HG02870 (cell line): ENCODE results near the gene ANKRD39.
A peak's percentile ranks its signal among the peaks of the same experiment; 100 is the strongest.

ENCODE experiments used
- ATAC-seq: cut with Tn5 transposase; IDR thresholded peaks from one replicate; pipeline ENCODE4 v1.9.1; 2021; ENCODE audit warnings: mild to moderate bottlenecking, moderate library complexity; ENCODE audit not compliant: unreplicated experiment

ANKRD39 gene

DNA sequence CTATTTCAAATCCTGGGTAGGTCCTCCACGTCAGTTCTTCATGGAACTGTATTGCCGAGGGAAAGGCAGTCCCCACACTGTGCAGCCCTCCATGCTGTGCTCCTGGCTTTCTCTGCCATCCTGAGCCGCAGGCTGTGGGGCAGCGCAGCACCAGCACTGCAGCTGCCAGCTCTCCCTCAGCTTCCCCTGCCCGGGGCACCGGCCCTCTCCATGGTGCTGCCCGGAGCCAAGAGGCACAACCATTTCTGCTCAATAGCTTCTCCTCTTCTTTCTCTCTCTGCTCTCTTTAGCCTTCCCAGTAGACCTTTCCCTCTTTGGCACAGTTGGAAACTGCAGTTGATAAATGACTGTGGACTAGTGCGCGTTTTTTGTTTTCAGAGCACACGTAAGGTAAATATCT, 26.1 kb downstream of the ANKRD39 start:
- no peak for ATAC-seq

GRCh38 chr2:96830044-96830562, 27.7 kb downstream of the ANKRD39 start:
- no peak for ATAC-seq

DNA sequence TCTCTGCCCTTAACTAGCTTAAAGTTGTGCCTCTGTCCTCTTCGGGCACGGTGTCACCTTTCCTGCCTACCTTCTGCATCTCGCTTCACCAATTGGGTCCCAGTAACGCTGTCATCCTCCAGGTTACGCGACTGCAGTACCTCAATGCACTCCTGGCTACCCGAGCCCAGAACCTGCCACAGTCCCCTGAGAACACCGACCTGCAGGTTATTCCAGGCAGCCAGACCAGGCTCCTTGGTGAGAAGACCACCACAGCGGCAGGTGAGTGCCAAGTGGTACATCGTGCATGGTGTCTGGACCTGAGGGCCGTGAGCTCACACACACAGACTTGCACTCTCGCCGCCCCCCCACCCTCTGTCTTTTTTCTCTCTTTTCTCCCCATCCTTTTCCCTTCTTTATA, 28.9 kb downstream of the ANKRD39 start:
- ATAC-seq = no peak

DNA sequence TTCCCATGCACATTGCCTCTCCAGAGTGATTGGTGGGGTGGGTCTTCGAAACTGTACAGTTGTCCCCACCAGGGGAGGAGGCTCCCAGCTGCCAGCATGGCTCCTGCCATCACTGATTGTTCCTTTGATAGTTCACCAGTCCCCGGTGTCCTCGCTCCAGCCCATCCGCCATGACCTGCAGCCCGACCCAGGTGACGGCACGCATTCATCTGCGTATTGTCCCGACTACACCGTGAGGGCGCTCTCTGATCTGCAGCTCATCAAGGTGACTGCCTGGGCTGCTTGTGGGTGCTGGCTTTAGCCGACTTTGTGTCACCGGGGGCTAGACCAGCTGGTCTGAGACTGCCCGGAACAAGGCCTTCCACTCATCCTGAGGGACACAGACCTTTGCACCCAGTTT, 29.4 kb downstream of the ANKRD39 start:
- ATAC-seq = no peak

DNA sequence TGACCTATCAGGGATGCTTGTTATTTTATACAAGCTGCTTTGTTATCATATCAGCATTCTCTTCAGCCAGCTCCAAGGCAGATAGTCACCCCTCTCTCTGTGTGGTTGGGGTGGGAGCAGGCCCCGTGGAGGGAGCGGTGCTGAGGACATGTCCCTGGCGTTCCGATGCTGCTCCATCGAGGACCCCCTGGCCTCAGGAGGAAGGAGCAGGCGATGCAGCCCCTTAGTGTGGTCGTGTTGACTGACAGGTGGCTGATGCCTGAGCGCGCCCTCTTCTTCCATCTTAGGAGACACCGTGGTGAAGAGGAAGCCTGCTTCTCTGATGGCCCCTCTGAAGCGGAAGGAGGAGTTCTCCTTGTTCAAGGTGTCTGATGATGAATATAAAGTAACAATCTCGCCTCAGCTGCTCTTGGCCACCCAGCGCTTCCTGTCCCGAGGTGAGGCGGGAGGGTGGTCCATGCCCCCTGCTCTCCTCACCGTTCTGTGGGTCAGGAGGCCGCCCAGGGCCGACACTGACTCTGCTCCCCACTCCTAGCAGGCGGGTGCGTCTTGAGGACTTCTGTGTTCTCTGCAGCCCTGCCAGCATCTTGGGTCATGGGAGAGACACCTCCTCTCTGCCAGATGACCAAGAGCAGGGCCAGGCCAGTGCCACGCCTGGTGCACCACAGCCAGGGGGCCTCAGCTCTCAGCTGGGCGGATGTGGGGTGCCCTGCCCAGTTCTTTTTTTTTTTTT, 31.1 kb downstream of the ANKRD39 start:
- no peak for ATAC-seq

- no peak for ATAC-seq
These were observed 32.8 kb downstream of the ANKRD39 start for GRCh38 chr2:96825057-96825456.

DNA sequence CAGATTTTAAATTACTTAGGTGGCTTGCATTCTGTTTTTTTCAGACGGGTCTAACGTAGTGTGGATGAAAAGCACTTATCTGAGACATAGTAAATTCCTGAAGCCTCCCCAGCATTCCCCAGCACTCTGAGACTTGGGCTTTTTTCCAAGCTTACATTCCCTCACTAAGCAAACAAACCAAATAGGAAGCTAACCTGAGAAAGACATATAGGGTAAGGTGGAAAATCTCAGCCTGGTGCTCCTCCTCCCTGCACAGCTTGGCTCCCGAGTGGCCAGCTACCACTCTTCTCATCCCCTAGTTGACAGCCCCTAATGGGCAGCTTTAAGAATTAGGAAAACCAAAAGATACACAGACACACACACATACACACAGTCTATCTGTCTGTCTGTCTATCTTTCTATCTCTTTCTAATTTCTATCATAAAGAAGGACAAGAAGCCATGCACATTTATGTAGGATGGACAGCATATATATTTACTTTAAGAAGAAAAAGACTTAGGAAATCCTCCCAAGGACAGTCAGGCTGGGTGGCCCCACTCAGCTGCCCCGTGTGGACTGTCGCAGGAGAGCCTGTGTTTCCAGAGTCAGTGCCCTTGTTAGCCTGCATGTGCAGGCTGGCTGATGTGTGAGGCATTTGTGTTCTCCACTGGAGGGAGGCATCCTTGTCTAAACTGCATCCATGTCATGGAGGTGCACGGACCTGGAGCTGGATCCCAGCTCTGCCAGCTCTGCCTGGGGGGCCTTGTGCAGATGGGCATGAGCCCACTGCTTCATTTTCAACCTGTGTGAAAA, 33.5 kb downstream of the ANKRD39 start:
- ATAC-seq = no peak

GRCh38 chr2:96823198-96823597, 34.6 kb downstream of the ANKRD39 start:
- no peak for ATAC-seq

DNA sequence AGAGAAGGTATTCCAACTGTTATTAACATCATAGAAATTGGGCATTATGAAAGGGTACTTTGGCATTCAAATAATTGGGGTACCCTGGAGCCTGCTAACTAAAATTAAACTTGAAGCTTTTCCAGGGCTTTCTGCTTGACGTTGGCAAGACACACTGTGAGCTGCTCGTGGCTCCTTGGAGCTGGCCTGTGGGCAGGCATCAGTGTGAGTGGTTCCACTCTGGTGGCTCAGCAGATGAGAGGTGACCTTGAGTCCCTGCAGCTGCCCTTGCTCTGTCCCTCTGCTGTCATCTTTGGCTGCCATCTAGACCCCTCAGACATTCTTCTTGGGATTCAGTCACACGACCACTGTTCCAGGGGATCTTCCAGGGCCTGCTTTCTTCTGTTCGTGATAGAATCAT, 35.0 kb downstream of the ANKRD39 start:
- no peak for ATAC-seq

DNA sequence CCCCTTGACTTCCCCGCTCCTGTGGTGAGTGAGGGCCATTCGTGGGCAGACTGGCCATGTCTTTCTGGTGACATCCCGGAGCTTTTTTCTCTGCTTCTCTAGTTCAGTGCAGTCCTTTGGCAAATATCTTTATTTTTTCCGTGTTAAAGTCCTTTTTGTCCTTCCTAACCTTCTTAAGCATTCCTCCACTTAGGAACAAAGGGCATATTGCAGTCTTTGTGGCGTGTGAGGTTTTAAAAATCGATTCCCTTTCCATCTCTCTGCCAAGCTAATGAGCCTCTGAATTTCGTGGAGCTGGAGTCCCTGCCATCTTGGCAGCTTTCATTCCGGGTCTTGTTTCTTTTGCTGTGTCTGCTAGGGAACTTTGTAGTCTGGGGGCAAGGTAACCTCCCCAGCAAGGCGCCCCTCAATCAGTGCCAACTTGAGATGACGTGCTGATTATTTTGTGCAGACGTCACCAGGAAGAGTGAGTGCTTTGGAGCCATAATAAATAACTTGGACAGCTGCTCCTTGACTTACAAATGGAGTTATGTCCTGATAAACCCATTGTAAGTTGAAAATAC, 36.6 kb downstream of the ANKRD39 start:
- ATAC-seq = no peak

GRCh38 chr2:96819876-96820511, 37.8 kb downstream of the ANKRD39 start:
- ATAC-seq = no peak

DNA sequence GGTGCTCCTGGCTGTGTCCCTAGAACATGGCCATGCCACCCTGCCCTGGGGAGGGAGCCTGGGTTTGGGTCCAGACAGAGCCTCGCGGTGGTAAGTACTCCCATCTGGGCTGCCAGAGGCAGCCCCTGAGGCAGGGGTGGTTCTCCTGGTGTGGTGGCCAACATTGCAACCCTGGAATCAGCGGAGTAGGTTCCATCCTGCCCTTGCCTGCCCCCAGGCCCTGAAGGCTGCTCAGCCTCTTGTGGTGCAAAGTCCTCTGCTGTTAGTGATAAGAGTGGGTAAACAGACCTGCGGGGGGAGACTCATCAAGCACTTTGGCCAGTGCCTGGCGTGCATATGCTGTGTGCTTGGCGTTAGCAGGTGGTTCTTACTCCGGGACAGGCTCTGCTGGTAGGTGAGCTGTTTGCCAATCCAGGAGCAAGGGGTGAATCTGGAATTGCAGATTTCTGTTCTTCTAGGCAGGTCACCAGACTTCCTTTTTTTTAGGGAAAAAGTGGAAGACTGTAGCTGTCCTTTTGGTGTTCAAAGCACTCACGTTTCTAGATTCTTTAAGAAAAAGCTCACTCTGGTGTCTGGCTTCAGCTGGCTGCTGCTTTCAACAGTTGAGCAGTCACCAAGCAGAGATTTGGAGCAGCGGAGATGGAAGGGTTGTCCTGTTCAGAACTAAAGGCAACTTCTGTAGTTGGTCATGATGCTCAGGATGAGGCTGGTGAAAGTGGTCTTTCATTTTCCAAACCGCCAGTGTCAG, 38.5 kb downstream of the ANKRD39 start:
- no peak for ATAC-seq

GRCh38 chr2:96817882-96818281, 39.9 kb downstream of the ANKRD39 start:
- no peak for ATAC-seq

- no peak for ATAC-seq
These were observed 40.7 kb downstream of the ANKRD39 start for GRCh38 chr2:96816836-96817702.

GRCh38 chr2:96816127-96816835, 41.5 kb downstream of the ANKRD39 start, which contains the start of gene CNNM3:
Gene CNNM3, plus strand, starts transcription at chr2:96816268. Its CDS starts 10 bp downstream, at chr2:96816278.
- peak; percentile 85 for ATAC-seq

GRCh38 chr2:96815326-96816126, 42.3 kb downstream of the ANKRD39 start:
- ATAC-seq = no peak

- ATAC-seq = no peak
These were observed 44.2 kb downstream of the ANKRD39 start for GRCh38 chr2:96813656-96814055.

DNA sequence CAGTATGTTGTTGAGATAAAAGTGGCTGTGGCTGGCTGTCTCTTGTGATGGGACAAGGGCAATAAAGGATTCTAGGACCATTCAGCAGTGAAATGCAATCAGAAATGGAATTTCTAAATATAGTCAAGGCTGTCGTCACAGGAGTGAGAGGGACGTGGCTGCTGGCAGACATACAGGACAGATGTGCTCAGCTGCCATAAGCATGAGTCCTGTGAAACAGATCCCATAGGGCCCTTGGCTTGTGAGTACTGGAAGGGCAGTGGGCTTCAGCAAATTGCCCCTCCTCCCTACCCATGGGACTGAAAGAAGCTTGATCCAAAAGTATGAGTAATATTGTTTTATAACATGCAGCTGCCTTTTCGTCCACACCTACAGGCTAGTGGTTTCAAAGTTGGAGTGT, 45.9 kb downstream of the ANKRD39 start:
- ATAC-seq = no peak
